ENCODE results near the gene NDUFS6. TPM values are rescaled to one million over a fixed set of nuclear protein-coding genes. Genes with fewer than 3 reads are reported as not detected.

Gene NDUFS6
- total and polyA plus RNA-seq, 2 of the 8 experiments (the other 6 are each of a cell fraction or from before 2014, with no cell fraction given) = 72.7 to 191 TPM

- no peak overlapping the region for H2AK5ac ChIP-seq (ENCODE audit: low read depth, low read length)
- ChIA-PET CTCF (ENCODE audit: partially characterized antibody) (no interaction called here), POLR2A (ENCODE audit: partially characterized antibody) (interaction anchor here (0.7 kb wide), 1 partner anchor 16 kb away, joined by 3 read pairs; the partner anchor contains the start of gene MRPL36)
- H4K8ac ChIP-seq (ENCODE audit: extremely low read depth, insufficient read depth, low read length) = no peak overlapping the region
- whole genome bisulfite sequencing, 2 experiments (ENCODE audit: extremely low coverage in 1 of 2, insufficient coverage in 1 of 2, insufficient read length in 1 of 2, insufficient replicate concordance in 2 of 2, low coverage in 1 of 2, low lambda C conversion rate in 2 of 2, missing lambda C conversion rate in 1 of 2) = 95% methylated on average over 11 of the region's 11 CpGs; no CpG with 5 or more reads in 1 of the 2 experiments
- H2BK15ac ChIP-seq (ENCODE audit: low read length) = no peak overlapping the region
- no peaks in the 10 kb centered on the region; a peak in 1 of 7 replicates for H3K4me1 ChIP-seq (replicated peaks in 1 of 4; ENCODE audit: control insufficient read depth in 3 of 4, insufficient read depth in 4 of 4, low read length in 3 of 4)
- H3K9ac ChIP-seq (replicated peaks in 1 of 4; ENCODE audit: extremely low read depth in 1 of 4, low read depth in 3 of 4, low read length in 3 of 4) = no peak overlapping the region
- H3K27me3 ChIP-seq (replicated peaks in 1 of 4; ENCODE audit: control insufficient read depth in 3 of 4, extremely low read depth in 1 of 4, insufficient read depth in 3 of 4, low read length in 3 of 4) = no peaks in the 10 kb centered on the region
- FAIRE-seq (no peak), DNase-seq (ENCODE audit: low read depth in 1 of 2, low spot score in 2 of 2) (no peak)
- no peak overlapping the region for H3K23ac ChIP-seq (ENCODE audit: insufficient read length)
- no peak overlapping the region for H3K4ac ChIP-seq (replicated peaks; ENCODE audit: insufficient read length, low read depth, low read length)
- H3K23me2 ChIP-seq (ENCODE audit: low read depth, low read length) = no peaks in the 10 kb centered on the region
- no peak overlapping the region for H2BK12ac ChIP-seq (ENCODE audit: low read depth, low read length)
- no peaks in the 10 kb centered on the region for H3K9me3 ChIP-seq (ENCODE audit: insufficient read depth in 2 of 2, low read depth in 1 of 2, low read length in 1 of 2)
- no peak overlapping the region for H4K5ac ChIP-seq (ENCODE audit: insufficient read length, low read depth, low read length)
- H3K79me2 ChIP-seq (ENCODE audit: control insufficient read depth in 1 of 2, insufficient read depth in 2 of 2, low read length in 2 of 2) = no peaks in the 10 kb centered on the region
- H4K20me1 ChIP-seq (replicated peaks in 1 of 2; ENCODE audit: control insufficient read depth in 1 of 2, insufficient read depth in 2 of 2, low read length in 2 of 2) = peaks cover 0 to 3% of the 10 kb centered on the region in 2 experiments
- H4K91ac ChIP-seq (replicated peaks; ENCODE audit: insufficient read length, low read length) = no peak overlapping the region
- H3K79me1 ChIP-seq (ENCODE audit: low read depth, low read length) = no peaks in the 10 kb centered on the region
- H2BK20ac ChIP-seq (ENCODE audit: low read length) = no peak overlapping the region
- H3K18ac ChIP-seq (ENCODE audit: extremely low read depth, low read length) = no peak overlapping the region
- no peak overlapping the region for H2BK5ac ChIP-seq (ENCODE audit: low read depth, low read length)
- no peak overlapping the region for H3K4me2 ChIP-seq (ENCODE audit: insufficient read depth in 1 of 2, low read depth in 2 of 2, low read length in 2 of 2)
- no peak overlapping the region for H3K4me3 ChIP-seq (ENCODE audit: extremely low read depth in 1 of 4, insufficient read depth in 2 of 4, low read depth in 3 of 4, low read length in 4 of 4)
- H3K56ac ChIP-seq (replicated peaks; ENCODE audit: insufficient read length, low read depth, low read length) = no peak overlapping the region
- no peak overlapping the region for H3K27ac ChIP-seq (ENCODE audit: low read depth, low read length)
- no peak overlapping the region for H2BK120ac ChIP-seq (replicated peaks; ENCODE audit: low read depth, low read length)
- H2AFZ ChIP-seq (ENCODE audit: low read length) = no peak overlapping the region
- no peak overlapping the region for H3K14ac ChIP-seq (ENCODE audit: insufficient read length)
- no peaks in the 10 kb centered on the region for H3K36me3 ChIP-seq (ENCODE audit: control insufficient read depth in 2 of 4, insufficient read depth in 4 of 4, low read length in 3 of 4)
- no peak for TF ChIP-seq CHD2 (IDR thresholded peaks at IDR 0.05; ENCODE audit: low read length)
- no peak for TF ChIP-seq POLR2AphosphoS5 (IDR thresholded peaks at IDR 0.05; ENCODE audit: low read depth, low read length)
- TF ChIP-seq RXRA (IDR thresholded peaks at IDR 0.05; ENCODE audit: insufficient read depth, low read depth, low read length) = no peak
- TF ChIP-seq MAFK (IDR thresholded peaks at IDR 0.05; ENCODE audit: low read depth, low read length) = no peak
- TF ChIP-seq ASH2L (IDR thresholded peaks at IDR 0.05; ENCODE audit: low read length) = no peak
- no peak for TF ChIP-seq FOSL1 (IDR thresholded peaks at IDR 0.05; ENCODE audit: insufficient read depth, low read depth, low read length)
These were observed 18.0 kb upstream of the NDUFS6 start for GRCh38 chr5:1783216-1783554.
